Lower leg skin (tissue), 3 donors: ENCODE measurements around the gene SELP.

ENCODE experiments used
- POLR2A ChIP-seq, 2 donors: fragments of 450-650 bp; IDR thresholded peaks; one replicate each; pipeline ENCODE4 v1.6.1; 2016 to 2017; ENCODE audit warnings: antibody characterized with exemption in 2 of 2, mild to moderate bottlenecking in 1 of 2, moderate library complexity in 1 of 2
- TF ChIP-seq, protein P1 (sequence below), 3 donors: fragments of 450-650 bp; IDR thresholded peaks; one replicate each; pipeline ENCODE4 v1.5.1; 2016; ENCODE audit warnings: antibody characterized with exemption in 3 of 3, mild to moderate bottlenecking in 3 of 3, moderate library complexity in 2 of 3

DNA sequence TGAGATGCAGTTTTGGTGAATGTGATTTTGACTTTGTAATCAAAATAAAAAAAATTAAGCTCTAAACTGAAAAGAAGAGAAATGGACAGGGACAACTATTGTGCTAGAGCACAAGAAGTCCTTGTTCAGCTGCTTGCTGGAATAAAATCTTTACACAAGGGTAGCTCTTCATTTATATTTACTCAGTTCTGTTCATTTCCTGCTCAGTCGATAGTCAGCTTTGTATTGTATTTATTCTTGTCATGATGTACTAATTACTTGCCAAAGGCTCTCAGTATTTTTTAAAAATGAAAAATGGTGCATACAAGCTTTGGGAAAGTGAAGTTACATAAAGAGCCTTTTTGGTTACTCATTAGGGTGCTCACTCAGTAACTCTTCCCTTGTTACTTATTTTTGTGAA lies 61.4 kb downstream of the SELP start:
- TF ChIP-seq, protein P1, sequence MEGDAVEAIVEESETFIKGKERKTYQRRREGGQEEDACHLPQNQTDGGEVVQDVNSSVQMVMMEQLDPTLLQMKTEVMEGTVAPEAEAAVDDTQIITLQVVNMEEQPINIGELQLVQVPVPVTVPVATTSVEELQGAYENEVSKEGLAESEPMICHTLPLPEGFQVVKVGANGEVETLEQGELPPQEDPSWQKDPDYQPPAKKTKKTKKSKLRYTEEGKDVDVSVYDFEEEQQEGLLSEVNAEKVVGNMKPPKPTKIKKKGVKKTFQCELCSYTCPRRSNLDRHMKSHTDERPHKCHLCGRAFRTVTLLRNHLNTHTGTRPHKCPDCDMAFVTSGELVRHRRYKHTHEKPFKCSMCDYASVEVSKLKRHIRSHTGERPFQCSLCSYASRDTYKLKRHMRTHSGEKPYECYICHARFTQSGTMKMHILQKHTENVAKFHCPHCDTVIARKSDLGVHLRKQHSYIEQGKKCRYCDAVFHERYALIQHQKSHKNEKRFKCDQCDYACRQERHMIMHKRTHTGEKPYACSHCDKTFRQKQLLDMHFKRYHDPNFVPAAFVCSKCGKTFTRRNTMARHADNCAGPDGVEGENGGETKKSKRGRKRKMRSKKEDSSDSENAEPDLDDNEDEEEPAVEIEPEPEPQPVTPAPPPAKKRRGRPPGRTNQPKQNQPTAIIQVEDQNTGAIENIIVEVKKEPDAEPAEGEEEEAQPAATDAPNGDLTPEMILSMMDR (IDR thresholded peaks at IDR 0.05) = no peak
- no peak for TF ChIP-seq POLR2A (IDR thresholded peaks at IDR 0.05)
